Neural cell (in vitro differentiated cells): ENCODE data around the gene FDPS.

Source experiments
- CTCF ChIP-seq: fragments of 450-650 bp; IDR thresholded peaks from 2 replicates; pipeline ENCODE4 v1.5.1; 2014; ENCODE audit warnings: antibody characterized with exemption, mild to moderate bottlenecking, moderate library complexity; ENCODE audit not compliant: poor library complexity, severe bottlenecking
- EZH2 ChIP-seq: fragments of 200-600, 300-800 bp; shearing (Covaris generic), sonication (generic); IDR thresholded peaks from 2 replicates; pipeline ENCODE4 v1.6.1; 2014; ENCODE audit warnings: antibody characterized with exemption, low read length, borderline replicate concordance, mild to moderate bottlenecking; ENCODE audit not compliant: insufficient read depth, poor library complexity, severe bottlenecking
- POLR2AphosphoS5 ChIP-seq: IDR thresholded peaks from 2 replicates; pipeline ENCODE4 v1.6.1; 2012
- SMC3 ChIP-seq: fragments of 450-650 bp; conservative IDR thresholded peaks from 2 replicates; pipeline ENCODE4 v1.6.1; 2014; ENCODE audit warnings: antibody characterized with exemption, mild to moderate bottlenecking, moderate library complexity; ENCODE audit not compliant: poor library complexity
- TAF1 ChIP-seq: IDR thresholded peaks from 2 replicates; pipeline ENCODE4 v1.6.1; 2012; ENCODE audit warnings: low read depth
- TF ChIP-seq, protein P1 (sequence below): IDR thresholded peaks from 2 replicates; pipeline ENCODE4 v1.6.1; 2012; ENCODE audit warnings: borderline replicate concordance

GRCh38 chr1:155269381-155269780 lies 39.3 kb upstream of the FDPS start:
- no peak for TF ChIP-seq CTCF
- TF ChIP-seq POLR2AphosphoS5, result no peak
- TF ChIP-seq TAF1, result no peak
- TF ChIP-seq, protein P1, sequence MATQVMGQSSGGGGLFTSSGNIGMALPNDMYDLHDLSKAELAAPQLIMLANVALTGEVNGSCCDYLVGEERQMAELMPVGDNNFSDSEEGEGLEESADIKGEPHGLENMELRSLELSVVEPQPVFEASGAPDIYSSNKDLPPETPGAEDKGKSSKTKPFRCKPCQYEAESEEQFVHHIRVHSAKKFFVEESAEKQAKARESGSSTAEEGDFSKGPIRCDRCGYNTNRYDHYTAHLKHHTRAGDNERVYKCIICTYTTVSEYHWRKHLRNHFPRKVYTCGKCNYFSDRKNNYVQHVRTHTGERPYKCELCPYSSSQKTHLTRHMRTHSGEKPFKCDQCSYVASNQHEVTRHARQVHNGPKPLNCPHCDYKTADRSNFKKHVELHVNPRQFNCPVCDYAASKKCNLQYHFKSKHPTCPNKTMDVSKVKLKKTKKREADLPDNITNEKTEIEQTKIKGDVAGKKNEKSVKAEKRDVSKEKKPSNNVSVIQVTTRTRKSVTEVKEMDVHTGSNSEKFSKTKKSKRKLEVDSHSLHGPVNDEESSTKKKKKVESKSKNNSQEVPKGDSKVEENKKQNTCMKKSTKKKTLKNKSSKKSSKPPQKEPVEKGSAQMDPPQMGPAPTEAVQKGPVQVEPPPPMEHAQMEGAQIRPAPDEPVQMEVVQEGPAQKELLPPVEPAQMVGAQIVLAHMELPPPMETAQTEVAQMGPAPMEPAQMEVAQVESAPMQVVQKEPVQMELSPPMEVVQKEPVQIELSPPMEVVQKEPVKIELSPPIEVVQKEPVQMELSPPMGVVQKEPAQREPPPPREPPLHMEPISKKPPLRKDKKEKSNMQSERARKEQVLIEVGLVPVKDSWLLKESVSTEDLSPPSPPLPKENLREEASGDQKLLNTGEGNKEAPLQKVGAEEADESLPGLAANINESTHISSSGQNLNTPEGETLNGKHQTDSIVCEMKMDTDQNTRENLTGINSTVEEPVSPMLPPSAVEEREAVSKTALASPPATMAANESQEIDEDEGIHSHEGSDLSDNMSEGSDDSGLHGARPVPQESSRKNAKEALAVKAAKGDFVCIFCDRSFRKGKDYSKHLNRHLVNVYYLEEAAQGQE, result no peak
- no peak for TF ChIP-seq SMC3
- no peak for TF ChIP-seq EZH2
